GM21825 (cell line): ENCODE results near the gene SERP2.

Experiments used
- ATAC-seq: cut with Tn5 transposase; IDR thresholded peaks from one replicate; pipeline ENCODE4 v1.9.1; 2021; ENCODE audit warnings: mild to moderate bottlenecking, moderate library complexity; ENCODE audit not compliant: unreplicated experiment

Gene SERP2

GRCh38 chr13:44354884-44355283 is 18.7 kb upstream of the SERP2 start:
- ATAC-seq: no peak

- no peak for ATAC-seq
Observed at GRCh38 chr13:44355621-44356020, 18.0 kb upstream of the SERP2 start.

GRCh38 chr13:44359983-44360375 is 13.6 kb upstream of the SERP2 start:
- ATAC-seq: no peak

DNA sequence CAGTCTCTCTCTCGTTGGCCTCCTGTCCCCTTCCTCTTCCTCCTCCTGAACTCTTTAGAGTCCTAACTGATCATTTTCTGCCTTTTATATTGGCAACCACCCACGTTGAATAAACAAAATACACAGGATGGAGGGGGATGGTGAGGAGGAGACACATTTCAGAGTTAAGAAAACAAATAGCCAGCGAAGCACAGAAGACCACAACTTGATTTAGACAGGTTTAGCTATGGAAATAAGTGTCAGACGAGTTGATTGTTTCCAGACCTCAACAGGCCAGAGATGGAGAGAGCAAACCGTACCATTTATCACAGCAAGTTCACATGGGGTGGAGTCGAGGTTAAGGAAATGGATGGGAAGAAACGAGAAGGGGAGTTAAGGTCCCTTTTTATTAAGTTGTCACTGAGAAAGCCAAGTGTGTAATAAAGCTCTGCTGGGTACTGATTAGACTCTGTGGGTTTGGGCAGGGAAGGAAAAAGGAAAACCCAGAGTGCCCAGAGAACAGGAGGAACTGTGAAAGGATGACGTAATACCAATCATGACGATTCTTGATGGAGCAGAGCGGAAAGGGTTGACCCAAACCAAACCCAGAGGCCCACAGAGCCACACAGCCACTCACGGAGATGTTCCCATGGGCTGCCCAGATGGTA is 11.1 kb upstream of the SERP2 start:
- ATAC-seq: no peak

- no peak for ATAC-seq
Observed at GRCh38 chr13:44363631-44364344, 9.8 kb upstream of the SERP2 start.

- no peak for ATAC-seq
Observed at GRCh38 chr13:44364345-44365000, 9.2 kb upstream of the SERP2 start.

DNA sequence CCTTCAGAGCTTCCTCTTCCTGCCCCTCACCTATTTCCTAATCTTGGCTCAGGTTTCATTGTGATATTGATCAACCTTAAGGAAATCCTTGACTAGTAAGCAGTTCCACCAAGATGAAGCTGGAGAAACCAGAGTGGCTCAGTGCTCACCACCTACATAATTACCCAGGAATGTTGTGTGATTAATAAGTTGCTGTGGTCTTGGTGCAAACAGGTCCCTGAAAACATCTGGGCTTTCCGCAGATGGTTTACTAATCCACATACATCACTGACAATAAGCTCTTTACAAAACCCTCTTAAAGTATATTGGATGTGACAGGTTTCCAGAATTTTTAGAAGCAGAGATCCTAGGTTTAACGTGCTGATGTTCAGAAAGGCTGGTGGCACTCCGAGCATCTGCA is 8.6 kb upstream of the SERP2 start:
- no peak for ATAC-seq

GRCh38 chr13:44365899-44366298 is 7.7 kb upstream of the SERP2 start:
- ATAC-seq: no peak

GRCh38 chr13:44368062-44368591 is 5.5 kb upstream of the SERP2 start:
- no peak for ATAC-seq

DNA sequence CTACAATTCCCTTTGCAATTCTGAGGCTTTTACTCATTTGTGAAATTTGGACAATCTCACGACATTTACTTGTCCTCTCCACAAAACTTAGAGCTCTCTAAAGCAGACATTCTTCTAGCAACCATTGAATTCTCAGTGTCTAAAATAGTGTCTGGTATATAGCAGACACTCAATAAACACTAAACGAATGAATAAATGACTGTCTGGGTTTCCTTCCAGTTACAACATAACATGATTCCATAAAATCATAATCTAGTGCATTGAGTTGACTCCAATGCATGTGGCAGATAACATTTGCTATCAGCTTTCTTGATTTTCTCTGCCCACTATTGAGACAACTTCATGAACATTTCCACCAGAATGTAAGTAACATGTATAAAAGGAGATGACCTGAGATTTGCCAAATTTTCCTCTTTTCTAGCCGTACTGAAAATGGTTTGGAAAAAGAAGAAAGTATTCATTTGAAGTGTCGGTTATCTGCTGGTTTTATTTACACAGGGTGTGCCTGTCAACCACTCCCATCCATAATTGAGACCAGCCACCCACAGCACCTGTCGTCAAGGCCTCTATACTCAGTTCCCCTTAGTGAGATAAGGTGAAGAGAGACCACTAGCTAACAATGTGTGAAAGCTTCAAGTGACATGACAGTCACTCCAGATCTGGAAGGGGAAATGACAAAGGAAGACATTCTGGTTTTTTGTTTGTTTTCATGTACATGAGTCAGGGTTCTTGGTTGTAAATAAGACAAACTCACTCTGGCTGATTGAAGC is 4.8 kb upstream of the SERP2 start:
- no peak for ATAC-seq

GRCh38 chr13:44371421-44371820 is 2.2 kb upstream of the SERP2 start:
- ATAC-seq: no peak

- no peak for ATAC-seq
Observed at GRCh38 chr13:44373247-44373600, 400 bp upstream of the SERP2 start.

DNA sequence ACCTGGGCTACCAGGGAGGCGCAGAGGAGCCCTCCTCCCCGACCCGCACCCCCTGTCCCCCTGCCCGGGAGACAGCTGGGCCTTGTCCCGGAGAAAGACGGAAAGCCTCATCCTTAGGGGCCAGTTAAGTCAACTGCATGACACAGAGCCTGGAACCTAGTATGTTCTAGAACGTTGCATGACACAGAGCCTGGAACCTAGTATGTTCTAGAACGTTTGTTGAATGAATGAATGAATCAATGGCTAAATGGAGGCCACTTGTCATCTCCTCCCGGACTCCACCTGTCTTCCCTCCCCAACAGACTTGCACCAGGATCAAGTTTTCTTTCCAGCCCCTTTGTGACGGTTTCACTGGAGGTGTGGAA is 706 bp downstream of the SERP2 start:
- ATAC-seq: no peak

- no peak for ATAC-seq
Observed at GRCh38 chr13:44378277-44378676, 4.7 kb downstream of the SERP2 start.

GRCh38 chr13:44379885-44380284 is 6.3 kb downstream of the SERP2 start:
- ATAC-seq: no peak

DNA sequence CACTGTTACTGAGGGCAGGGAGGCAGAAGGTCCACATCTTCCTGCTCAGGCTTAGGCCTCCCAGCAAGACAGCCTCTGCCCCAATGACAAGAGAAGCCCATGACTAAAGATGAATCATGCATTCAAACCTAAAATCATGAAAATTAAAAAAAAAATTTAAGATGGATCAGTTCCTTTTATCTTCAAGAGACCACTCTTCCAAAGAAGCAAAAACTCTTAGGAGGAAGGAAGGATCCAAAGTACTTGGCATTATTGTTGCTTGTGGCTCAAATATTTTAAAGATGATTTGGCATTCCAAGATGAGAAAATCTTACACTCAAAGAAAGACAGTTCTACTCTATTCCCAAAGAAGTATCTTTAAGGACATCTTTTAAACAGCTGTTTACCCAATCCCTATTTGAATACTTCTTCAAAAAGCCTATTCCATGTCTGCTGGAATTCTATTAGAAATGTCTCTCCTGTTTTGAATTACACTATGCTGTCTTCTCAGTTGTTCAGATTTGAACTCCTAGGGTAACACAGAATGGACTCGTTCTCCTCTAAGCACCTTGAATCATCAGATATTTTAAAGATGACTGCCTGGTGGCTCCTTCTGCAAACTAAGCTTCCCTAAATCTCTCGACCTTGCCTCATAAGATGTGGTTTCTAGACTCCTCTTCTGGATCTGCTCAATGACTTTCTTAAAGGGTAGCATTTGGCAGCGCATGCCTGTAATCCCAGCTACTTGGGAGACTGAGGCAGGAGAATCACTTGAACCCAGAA is 7.0 kb downstream of the SERP2 start:
- ATAC-seq: no peak

DNA sequence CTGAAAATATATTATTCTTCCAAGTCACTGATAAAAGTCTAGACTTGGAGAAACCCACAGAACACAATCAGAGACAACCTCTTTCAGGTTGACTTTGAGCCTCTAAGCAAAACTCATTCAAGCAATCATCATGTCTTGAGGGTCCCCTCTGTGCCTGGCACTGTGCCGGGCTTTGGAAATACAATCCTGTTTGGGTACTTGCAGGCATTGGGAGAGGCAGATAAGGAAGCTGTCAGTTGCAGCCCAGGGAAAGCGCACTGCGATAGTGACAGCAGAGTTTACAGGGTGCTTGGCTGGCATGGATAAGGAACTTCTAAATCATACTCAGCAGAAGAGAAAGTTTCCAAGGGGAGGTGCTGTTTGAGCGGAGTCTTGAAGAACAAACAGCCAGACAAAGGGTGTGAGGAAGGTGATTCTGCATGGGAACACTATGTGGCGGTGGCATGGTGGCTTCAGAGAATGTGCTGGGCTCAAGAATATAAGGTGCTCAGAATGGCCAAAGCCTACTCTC is 9.1 kb downstream of the SERP2 start:
- ATAC-seq: no peak

DNA sequence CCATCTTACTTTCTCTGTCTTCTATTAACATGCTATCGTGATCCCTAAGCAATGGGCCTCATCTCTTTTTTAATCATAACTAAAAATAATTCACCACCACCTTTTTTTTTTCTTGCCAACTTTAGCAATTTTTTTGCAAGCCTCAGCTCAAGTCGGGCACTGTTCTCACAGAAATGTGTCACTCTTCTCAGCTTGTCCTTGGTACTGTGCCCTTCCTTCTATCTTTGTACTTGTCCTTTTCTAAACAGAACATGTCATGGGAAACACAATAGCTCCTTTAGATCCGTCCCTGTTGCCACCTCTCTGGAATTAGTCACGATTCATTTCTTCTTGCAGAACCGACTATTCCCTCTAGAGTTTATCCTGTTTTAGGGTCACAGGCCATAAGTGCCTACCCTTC is 10.3 kb downstream of the SERP2 start:
- no peak for ATAC-seq

- no peak for ATAC-seq
Observed at GRCh38 chr13:44384778-44385177, 11.2 kb downstream of the SERP2 start.

DNA sequence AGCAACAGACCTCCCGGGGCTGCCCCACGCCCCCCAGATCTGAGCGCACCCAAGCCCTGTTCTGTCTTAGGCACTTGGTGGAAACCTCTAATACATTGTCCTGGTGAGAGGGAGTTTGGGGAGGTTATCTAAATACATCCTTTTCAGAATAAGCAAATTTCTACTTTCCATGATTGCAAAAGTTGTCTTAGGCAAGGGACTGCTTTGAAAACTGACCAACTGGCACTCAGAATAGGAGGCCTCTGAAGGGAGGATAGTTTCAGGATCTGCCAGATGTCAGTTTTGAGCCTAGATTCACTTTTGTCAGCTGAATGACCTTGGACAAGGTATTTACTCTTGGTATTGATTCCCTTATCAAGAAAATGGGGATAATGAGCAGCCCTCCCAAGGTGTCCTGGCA is 11.8 kb downstream of the SERP2 start:
- no peak for ATAC-seq

DNA sequence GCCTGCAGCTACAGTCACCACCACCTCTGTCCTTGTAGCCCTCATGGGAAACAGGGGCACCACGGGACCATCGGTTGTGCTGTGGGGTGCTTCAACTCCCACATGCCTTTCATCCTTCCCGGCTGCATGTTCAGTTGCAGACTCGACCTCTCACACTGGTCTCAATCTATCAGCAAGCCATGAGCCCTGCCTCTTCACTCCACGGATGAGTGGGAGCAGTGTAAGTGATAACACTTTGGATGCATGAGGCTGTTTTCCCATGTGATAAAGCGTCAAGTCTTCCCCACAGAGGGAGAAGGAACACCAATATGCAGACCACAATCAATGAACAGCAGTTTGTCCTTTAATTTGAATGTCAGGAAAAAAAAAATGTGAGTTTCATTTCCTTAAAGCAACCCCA is 12.2 kb downstream of the SERP2 start:
- ATAC-seq: no peak
